ENCODE data around the gene CCT6B. TPM values are rescaled to one million over a fixed set of nuclear protein-coding genes. Genes with fewer than 3 reads are reported as not detected.

Gene CCT6B
- total RNA-seq, 2 experiments from 2014 or later = 4.6 to 4.9 TPM

GRCh38 chr17:34979650-34980352 is 18.5 kb upstream of the CCT6B start:
- ATAC-seq (ENCODE audit: poor library complexity) (no peak), DNase-seq (peak in 1 of 14 experiments; percentile 11)
- H3K9me3 Mint-ChIP-seq = no peaks in the 10 kb centered on the region
- ChIA-PET POLR2A (interaction anchor here (0.5 to 4.8 kb wide), 19 partner anchors 11 to 982 kb away, joined by 3 to 37 read pairs (median 4); partner anchors contain the start of genes CCT6B, PEX12, RAD51D and RFFL), CTCF (interaction anchor here (1.2 to 2.3 kb wide), 9 partner anchors 14 to 784 kb away, joined by 4 to 13 read pairs (median 5); partner anchors contain the start of genes CCT6B, RFFL and ZNF830)
- no peaks in the 10 kb centered on the region for H3K27me3 Mint-ChIP-seq
- peaks cover 45% of the 10 kb centered on the region for H3K4me1 Mint-ChIP-seq (ENCODE audit: low read depth)
- TF ChIP-seq CTCF (IDR thresholded peaks at IDR 0.05) = no peak
- peak overlapping the region; percentile 88 for H3K27ac Mint-ChIP-seq
- Histone ChIP-seq H3K4me1 (ENCODE audit: insufficient read depth, low read length) (peaks cover 26% of the 10 kb centered on the region), H3K36me3 (ENCODE audit: insufficient read depth, low read length) (peaks cover 9% of the 10 kb centered on the region), H3K27me3 (ENCODE audit: control insufficient read depth in 1 of 2, insufficient read depth in 2 of 2, low read length in 2 of 2) (no peaks in the 10 kb centered on the region), H3K27ac (ENCODE audit: low read depth in 1 of 2, low read length in 2 of 2) (peak overlapping the region; percentile 92 to 97), H3K9me3 (ENCODE audit: control insufficient read depth in 1 of 2, insufficient read depth in 1 of 2, low read length in 2 of 2) (no peaks in the 10 kb centered on the region), H3K4me3 (ENCODE audit: low read length) (peak overlapping the region; percentile 90)
- intact Hi-C loops (cut with DNase I, micrococcal nuclease) = loop anchor here (1.0 to 10.0 kb wide), 6 partner anchors 18 to 832 kb away; partner anchors contain the start of genes CCT6B (in 2 of the 2), ZNF830 (in 2 of the 2) and AP2B1 (in 1 of the 2)
- H3K36me3 Mint-ChIP-seq (ENCODE audit: low read depth) = peaks cover 33% of the 10 kb centered on the region
- H3K4me3 Mint-ChIP-seq = peak overlapping the region; percentile 95

GRCh38 chr17:34979153-34979552 is 17.9 kb upstream of the CCT6B start:
- Mint-ChIP-seq H3K9me3 (no peaks in the 10 kb centered on the region), H3K27ac (peak overlapping the region; percentile 88), H3K36me3 (ENCODE audit: low read depth) (peaks cover 30% of the 10 kb centered on the region), H3K4me1 (ENCODE audit: low read depth) (peaks cover 42% of the 10 kb centered on the region), H3K27me3 (no peaks in the 10 kb centered on the region), H3K4me3 (peak overlapping the region; percentile 76)
- POLR2A ChIA-PET = interaction anchor here (4.8 kb wide), 1 partner anchor 18 kb away, joined by 37 read pairs; the partner anchor contains the start of genes CCT6B and ZNF830
- no peaks in the 10 kb centered on the region for H3K9me3 ChIP-seq (ENCODE audit: control insufficient read depth in 1 of 2, insufficient read depth in 1 of 2, low read length in 2 of 2)
- TF ChIP-seq CTCF (IDR thresholded peaks at IDR 0.05) = no peak
- peaks cover 26% of the 10 kb centered on the region for H3K4me1 ChIP-seq (ENCODE audit: insufficient read depth, low read length)
- intact Hi-C loops (cut with DNase I, micrococcal nuclease) = loop anchor here in 1 of 2 experiments (1.0 to 2.0 kb wide), 2 partner anchors 18 to 608 kb away; partner anchors contain the start of genes AP2B1, CCT6B and ZNF830
- DNase-seq (no peak), ATAC-seq (ENCODE audit: poor library complexity) (no peak)
- H3K36me3 ChIP-seq (ENCODE audit: insufficient read depth, low read length) = peaks cover 6% of the 10 kb centered on the region
- no peak overlapping the region for H3K4me3 ChIP-seq (ENCODE audit: low read length)
- H3K27me3 ChIP-seq (ENCODE audit: control insufficient read depth in 1 of 2, insufficient read depth in 2 of 2, low read length in 2 of 2) = no peaks in the 10 kb centered on the region
- H3K27ac ChIP-seq (ENCODE audit: low read depth in 1 of 2, low read length in 2 of 2) = no peak overlapping the region
- CTCF ChIA-PET = interaction anchor here (0.9 to 1.2 kb wide), 2 partner anchors 10 to 785 kb away, joined by 4 read pairs; no protein-coding TSS in a partner anchor

GRCh38 chr17:34974794-34975785 is 13.8 kb upstream of the CCT6B start:
- H3K27ac ChIP-seq (ENCODE audit: low read depth in 1 of 2, low read length in 2 of 2) = no peak overlapping the region
- intact Hi-C loops (cut with DNase I, micrococcal nuclease) = no loop called here
- no peak for DNase-seq
- no peak for TF ChIP-seq CTCF (IDR thresholded peaks at IDR 0.05)
- H3K4me3 Mint-ChIP-seq = no peak overlapping the region
- H3K9me3 ChIP-seq (ENCODE audit: control insufficient read depth in 1 of 2, insufficient read depth in 1 of 2, low read length in 2 of 2) = no peaks in the 10 kb centered on the region
- no peaks in the 10 kb centered on the region for H3K27me3 Mint-ChIP-seq
- peaks cover 9% of the 10 kb centered on the region for H3K4me1 Mint-ChIP-seq (ENCODE audit: low read depth)
- H3K36me3 Mint-ChIP-seq (ENCODE audit: low read depth) = peaks cover 2% of the 10 kb centered on the region
- H3K9me3 Mint-ChIP-seq = no peaks in the 10 kb centered on the region
- no peak overlapping the region for H3K4me3 ChIP-seq (ENCODE audit: low read length)
- CTCF ChIA-PET = interaction anchor here (1.0 kb wide), 1 partner anchor 772 kb away, joined by 4 read pairs; no protein-coding TSS in a partner anchor
- H3K4me1 ChIP-seq (ENCODE audit: insufficient read depth, low read length) = peaks cover 4% of the 10 kb centered on the region
- no peak for ATAC-seq (ENCODE audit: poor library complexity)
- no peak overlapping the region for H3K27ac Mint-ChIP-seq
- H3K36me3 ChIP-seq (ENCODE audit: insufficient read depth, low read length) = no peaks in the 10 kb centered on the region
- H3K27me3 ChIP-seq (ENCODE audit: control insufficient read depth in 1 of 2, insufficient read depth in 2 of 2, low read length in 2 of 2) = no peaks in the 10 kb centered on the region
- POLR2A ChIA-PET = interaction anchor here (1.3 to 1.9 kb wide), 2 partner anchors 14 to 115 kb away, joined by 3 to 8 read pairs; partner anchors contain the start of genes CCT6B and ZNF830

All from CD4-positive, alpha-beta T cell (primary cell).